Activated CD8-positive, alpha-beta memory T cell treated with anti-CD3 and anti-CD28 coated beads for 1 hour (primary cell): ENCODE results near the gene RMND5B.
"Not testable (repeated sequence)": the region's sequence is repeated elsewhere in the genome, so short reads cannot be mapped to it uniquely, and the experiment has no call there.

ENCODE experiments used
- DNase-seq, 2 donors: peaks; one replicate each; pipeline ENCODE4 v3.0.0-alpha.2; 2020; ENCODE audit warnings: low read depth in 1 of 2; ENCODE audit errors: extremely low read depth in 1 of 2

Gene RMND5B

GRCh38 chr5:178127300-178128009, 3.4 kb upstream of the RMND5B start:
- DNase-seq, result not testable (repeated sequence)

- DNase-seq, result no peak
These were observed 1.5 kb upstream of the RMND5B start for GRCh38 chr5:178129296-178129695.

- DNase-seq, result not testable (repeated sequence)
These were observed 609 bp upstream of the RMND5B start for GRCh38 chr5:178130234-178130575.

GRCh38 chr5:178131446-178131996, 707 bp downstream of the RMND5B start:
- no peak for DNase-seq

GRCh38 chr5:178136990-178137389, 6.2 kb downstream of the RMND5B start:
- no peak for DNase-seq

DNA sequence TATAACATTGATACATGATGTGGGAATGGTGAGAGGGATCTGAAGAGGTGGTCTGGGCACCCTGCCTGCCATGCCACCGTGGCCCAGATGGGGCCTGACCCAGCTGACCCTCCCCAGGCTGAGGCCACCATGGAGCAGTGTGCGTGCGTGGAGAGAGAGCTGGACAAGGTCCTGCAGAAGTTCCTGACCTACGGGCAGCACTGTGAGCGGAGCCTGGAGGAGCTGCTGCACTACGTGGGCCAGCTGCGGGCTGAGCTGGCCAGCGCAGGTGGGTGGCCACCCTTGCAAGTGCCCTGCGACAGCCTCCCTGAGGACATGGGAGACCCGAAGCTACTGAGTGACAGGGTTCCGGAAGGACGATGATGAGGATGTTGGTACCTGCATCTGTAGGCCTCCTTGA, 7.2 kb downstream of the RMND5B start:
- no peak for DNase-seq

DNA sequence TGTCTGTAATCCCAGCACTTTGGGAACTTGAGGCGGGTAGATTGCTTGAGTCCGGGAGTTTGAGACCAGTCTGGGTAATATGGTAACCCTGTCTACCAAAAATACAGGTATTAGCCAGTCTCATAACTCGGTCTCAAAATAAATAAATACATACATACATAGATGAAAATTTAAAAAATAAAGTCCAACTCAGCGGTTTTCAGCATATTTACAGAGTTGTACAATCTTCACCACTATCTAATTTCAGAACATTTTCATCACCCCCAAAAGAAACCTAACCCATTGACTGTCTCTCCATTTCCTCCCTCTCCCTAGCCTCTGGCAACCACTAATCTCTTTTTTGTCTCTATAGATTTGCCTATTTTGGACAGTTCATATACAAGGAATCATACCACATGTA, 10.7 kb downstream of the RMND5B start:
- no peak for DNase-seq

DNA sequence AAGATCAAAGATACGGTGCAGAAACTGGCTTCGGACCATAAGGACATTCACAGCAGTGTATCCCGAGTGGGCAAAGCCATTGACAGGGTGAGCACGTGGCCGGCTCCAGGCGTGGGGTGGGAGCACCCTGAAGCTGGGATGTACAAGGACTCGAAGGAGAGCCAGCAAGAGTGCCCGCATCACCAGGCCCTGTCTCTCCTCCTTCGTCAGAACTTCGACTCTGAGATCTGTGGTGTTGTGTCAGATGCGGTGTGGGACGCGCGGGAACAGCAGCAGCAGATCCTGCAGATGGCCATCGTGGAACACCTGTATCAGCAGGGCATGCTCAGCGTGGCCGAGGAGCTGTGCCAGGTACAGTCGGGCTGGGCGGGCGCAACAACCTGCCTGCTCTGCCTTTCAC, 11.8 kb downstream of the RMND5B start:
- DNase-seq, result no peak

GRCh38 chr5:178143246-178143645, 12.4 kb downstream of the RMND5B start:
- no peak for DNase-seq

DNA sequence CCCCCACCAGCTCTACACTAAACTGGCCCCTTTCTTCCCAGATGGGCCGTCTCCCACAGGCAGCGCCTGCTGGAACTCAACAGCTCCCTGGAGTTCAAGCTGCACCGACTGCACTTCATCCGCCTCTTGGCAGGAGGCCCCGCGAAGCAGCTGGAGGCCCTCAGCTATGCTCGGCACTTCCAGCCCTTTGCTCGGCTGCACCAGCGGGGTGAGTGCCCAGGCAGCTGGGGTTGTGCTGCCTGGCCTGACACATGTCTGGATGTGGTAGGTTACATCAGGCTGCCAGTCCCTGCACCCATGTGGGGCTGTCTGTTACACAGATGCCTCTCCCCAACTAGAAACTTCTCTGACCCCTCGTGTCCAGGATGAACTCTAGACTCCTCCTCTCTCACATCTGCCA, 13.1 kb downstream of the RMND5B start:
- DNase-seq, result no peak

GRCh38 chr5:178145965-178146820, 15.4 kb downstream of the RMND5B start:
- DNase-seq, result peak; percentile 57 to 68

- DNase-seq, result no peak
These were observed 16.6 kb downstream of the RMND5B start for GRCh38 chr5:178147406-178147805.

GRCh38 chr5:178149199-178149932, 18.6 kb downstream of the RMND5B start:
- no peak for DNase-seq

DNA sequence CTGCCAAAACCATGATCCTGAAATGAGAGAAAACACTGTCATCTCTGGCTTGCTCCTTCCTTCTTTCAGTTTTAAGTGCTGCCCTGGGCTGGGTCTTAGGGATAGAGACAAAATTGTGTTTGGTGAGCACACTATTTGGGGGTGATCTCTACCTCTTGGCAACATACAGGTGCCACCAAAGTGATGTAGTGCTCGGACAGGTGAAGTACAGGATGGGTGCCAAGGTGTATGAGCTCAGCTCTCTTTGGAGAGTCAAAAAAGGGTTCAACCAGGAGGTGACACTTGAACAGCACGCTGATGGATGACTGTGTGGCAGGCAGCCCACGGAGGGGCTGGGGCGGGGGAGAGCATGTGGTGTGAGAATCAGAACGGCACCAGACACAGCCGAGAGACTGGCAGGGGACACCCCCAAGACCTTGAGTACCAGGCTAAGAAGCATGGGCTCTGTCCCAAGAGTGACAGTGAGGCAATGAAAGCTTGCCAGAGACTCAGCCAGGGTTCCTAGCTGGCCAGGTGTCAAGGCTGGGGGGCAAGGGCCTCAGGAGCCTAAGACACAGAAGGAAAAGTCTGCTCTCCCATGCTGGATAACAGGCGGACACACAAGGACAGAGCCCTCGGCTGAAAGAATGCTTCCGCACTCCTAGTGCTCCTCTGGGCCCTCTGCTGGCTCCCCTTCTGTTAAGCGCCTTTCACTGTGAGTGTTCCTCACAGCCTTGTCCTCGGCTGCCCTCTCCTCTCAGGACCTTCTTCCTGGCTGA, 20.3 kb downstream of the RMND5B start:
- no peak for DNase-seq

DNA sequence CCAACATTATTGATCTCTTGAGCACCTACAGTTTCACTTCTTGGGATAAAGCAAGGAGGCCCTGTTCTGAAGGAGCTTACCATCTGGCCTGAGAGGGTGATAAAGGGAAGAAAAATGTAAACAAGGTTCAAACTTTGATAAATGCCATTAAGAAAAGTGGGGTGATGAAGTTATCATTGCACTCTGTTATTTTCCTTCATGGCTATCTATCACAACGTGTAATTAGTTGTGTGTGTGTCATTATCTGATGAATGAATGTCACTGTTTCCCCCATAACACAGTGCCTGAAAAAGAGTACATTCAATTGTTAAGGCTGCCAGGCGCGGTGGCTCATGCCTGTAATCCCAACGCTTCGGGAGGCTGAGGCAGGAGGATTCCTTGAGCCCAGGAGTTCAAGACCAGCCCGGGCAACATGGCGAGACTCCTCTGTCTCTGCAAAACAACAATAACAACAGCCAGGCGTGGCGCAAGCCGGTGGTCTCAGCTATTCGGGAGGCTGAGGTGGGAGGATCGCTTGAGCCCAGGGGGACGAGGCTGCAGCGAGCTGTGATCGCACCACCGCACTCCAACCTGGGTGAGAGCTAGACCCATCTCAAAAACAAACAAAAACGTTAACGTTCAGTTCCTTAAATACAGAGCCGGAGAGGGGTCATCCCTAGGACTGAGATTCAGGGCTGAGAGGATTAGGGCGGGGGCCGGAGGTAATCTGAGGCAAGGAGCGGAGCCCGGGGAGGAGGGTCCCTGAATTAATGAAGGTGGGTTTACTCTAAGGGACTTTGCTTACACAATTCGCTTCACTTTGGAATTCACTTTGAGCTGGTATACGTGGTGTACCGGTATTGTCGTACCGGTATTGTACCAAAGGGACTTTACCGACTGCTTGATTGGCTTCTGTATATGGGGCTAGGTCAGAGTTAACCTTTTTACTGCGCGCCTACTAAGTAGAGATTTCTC, 22.0 kb downstream of the RMND5B start:
- no peak for DNase-seq

DNA sequence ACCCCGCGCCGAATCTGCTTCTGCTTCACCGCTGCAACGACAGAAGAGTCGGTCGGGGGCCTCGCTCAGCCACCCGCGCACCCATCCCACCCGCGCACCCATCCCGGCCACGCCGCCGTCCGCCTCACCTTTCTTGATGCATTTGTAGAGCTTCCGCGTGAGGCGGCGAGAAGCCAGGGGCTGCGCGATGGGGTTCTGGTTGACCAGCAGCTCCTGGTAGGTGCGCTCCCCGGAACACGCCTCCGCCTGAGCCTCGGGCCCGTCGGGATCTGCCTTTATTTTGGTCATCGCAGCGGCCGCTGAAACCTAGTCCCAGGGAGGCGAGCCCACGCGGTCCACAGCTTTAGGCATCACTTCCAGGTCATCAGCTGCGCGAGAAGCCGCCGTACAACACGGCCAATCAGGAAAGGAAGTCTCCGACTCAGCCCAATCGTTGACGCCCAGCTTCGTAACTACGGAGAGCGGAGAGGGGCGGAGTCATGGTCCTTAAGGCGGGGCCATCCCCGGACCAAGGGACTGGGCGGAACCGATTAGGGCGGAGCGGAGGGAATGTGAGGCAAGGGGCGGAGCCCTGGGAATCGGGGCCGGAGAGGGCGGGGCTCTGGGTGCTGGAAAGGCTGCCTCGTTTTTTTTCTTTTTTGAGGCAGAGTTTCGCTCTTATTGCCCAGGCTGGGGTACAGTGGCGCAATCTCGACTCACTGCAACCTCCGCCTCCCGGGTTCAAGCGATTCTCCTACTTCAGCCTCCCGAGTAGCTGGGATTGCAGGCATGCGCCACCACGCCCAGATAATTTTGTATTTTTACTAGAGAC, 22.9 kb downstream of the RMND5B start, which contains the start of gene NHP2:
NHP2 (minus strand) TSS at position 356 of the 811 bp plus-strand sequence; CDS start at position 288, 68 bp downstream.
- peak; percentile 90 to 94 for DNase-seq

DNA sequence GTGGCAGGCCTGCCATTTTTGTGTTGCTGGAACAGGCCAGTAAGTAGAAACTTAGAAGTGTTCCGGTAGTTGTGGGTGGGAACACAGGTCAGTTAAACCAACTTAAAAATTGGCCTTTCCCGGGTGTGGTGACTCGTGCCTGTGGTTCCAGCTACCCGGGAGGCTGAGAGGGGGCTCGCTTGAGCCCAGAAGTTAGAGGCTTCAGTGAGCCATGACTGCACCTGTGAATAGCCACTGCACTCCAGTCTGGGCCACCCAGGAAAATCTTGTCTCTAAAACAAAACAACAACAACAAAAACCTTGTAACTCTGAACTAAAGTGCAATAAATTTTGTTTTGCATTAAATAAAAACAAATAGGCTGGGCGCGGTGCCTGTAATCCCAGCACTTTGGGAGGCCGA, 24.3 kb downstream of the RMND5B start:
- DNase-seq, result no peak

- no peak for DNase-seq
These were observed 29.4 kb downstream of the RMND5B start for GRCh38 chr5:178160176-178160575.

DNA sequence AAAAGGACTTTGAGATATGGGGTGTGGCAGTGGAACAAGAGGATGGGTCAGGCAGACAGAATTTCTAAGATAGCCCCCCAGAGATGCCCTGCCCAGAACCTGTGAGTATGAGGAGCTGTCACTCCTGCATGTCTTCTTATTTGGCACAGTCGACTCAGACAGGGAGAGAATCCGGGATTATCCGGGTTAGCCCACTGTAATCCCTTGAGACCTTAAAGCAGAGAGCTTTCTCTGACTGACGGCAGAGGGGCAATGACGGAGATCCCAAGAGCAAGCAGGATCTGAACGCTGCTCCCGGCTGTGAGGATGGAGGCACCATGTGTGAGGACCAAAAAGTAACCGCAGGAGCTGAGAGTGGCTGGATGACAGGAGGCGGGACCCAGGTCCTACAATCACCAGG, 31.7 kb downstream of the RMND5B start:
- DNase-seq, result no peak
